ENCODE results near the gene GHRHR. TPM values are rescaled to one million over a fixed set of nuclear protein-coding genes. Genes with fewer than 3 reads are reported as not detected.

Gene GHRHR
- polyA plus RNA-seq (2013, experiment 1 of 2) = 1.7 TPM
- polyA plus RNA-seq (2013, experiment 2 of 2) = 2.4 TPM

GRCh38 chr7:30963842-30964241 lies at the start of gene GHRHR:
Gene GHRHR, plus strand, starts transcription at chr7:30963953. Its CDS starts 116 bp downstream, at chr7:30964069.
- H3K4me2 ChIP-seq (ENCODE audit: low read length) = no peak within 1 kb of the TSS
- H3K4me3 ChIP-seq (ENCODE audit: low read length) = no peak within 1 kb of the TSS
- no peak within 1 kb of the TSS for H3K56ac ChIP-seq (ENCODE audit: low read length)
- no peak within 1 kb of the TSS for H4K5ac ChIP-seq (ENCODE audit: low read length)
- no peak within 1 kb of the TSS for H3K23ac ChIP-seq (ENCODE audit: low read length)
- no CpG with 5 or more reads among the region's 11 CpGs for WGBS (ENCODE audit: extremely low coverage, insufficient coverage, low lambda C conversion rate)
- no peak within 1 kb of the TSS for H3K9ac ChIP-seq (ENCODE audit: low read length)
- H3K27me3 ChIP-seq (ENCODE audit: insufficient read depth, low read length, poor library complexity) = no peaks in the 10 kb centered on the region
- H3K36me3 ChIP-seq (ENCODE audit: control insufficient read depth, insufficient read depth, low read length) = no peaks in the 10 kb centered on the region
- no peaks in the 10 kb centered on the region for H3K79me2 ChIP-seq (ENCODE audit: control insufficient read depth, insufficient read depth, low read length)
- no peak within 1 kb of the TSS for H3K27ac ChIP-seq (ENCODE audit: low read depth, low read length)
- H2BK120ac ChIP-seq (ENCODE audit: low read depth, low read length) = no peak within 1 kb of the TSS
- H3K4ac ChIP-seq (ENCODE audit: low read depth, low read length) = no peak within 1 kb of the TSS
- no peak within 1 kb of the TSS for H2BK5ac ChIP-seq (ENCODE audit: low read length)
- H2BK15ac ChIP-seq (replicated peaks; ENCODE audit: low read depth) = no peak within 1 kb of the TSS
- H3K18ac ChIP-seq (ENCODE audit: low read length) = no peak within 1 kb of the TSS
- H2AK5ac ChIP-seq (ENCODE audit: low read length) = no peak within 1 kb of the TSS
- no peaks in the 10 kb centered on the region for H3K79me1 ChIP-seq (ENCODE audit: low read length)
- no peaks in the 10 kb centered on the region for H3K4me1 ChIP-seq (ENCODE audit: control insufficient read depth, low read depth, low read length)
- DNase-seq = no peak
- no peak within 1 kb of the TSS for H4K8ac ChIP-seq (ENCODE audit: low read depth, low read length)

DNA sequence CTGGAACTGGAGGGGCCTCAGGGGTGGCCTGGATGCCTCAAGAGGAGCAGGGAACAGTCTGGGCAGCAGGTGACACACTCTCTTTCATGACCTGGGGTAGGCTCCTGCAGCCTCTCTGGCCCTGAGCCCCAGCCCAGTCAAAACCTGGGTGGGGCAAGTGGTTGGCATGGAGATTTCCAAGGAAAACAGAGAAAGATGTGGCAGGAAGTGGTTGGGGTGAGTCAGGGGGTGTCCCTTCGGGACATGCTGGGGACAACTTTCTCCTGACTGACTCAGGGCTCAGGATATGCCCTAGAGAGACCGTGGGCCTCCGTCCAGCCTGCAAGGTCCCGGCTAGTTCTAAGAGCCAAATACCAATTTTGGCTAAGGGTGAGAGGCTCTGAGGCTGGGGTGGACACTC lies 49.2 kb upstream of the GHRHR start:
- no peak overlapping the region for H2BK5ac ChIP-seq (ENCODE audit: low read length)
- no peak overlapping the region for H3K4ac ChIP-seq (ENCODE audit: low read depth, low read length)
- H3K27ac ChIP-seq (ENCODE audit: low read depth, low read length) = no peak overlapping the region
- H3K4me1 ChIP-seq (ENCODE audit: control insufficient read depth, low read depth, low read length) = no peaks in the 10 kb centered on the region
- no CpG with 5 or more reads among the region's 4 CpGs for WGBS (ENCODE audit: extremely low coverage, insufficient coverage, low lambda C conversion rate)
- H4K8ac ChIP-seq (ENCODE audit: low read depth, low read length) = no peak overlapping the region
- no peak overlapping the region for H2BK15ac ChIP-seq (replicated peaks; ENCODE audit: low read depth)
- no peak overlapping the region for H3K23ac ChIP-seq (ENCODE audit: low read length)
- H3K36me3 ChIP-seq (ENCODE audit: control insufficient read depth, insufficient read depth, low read length) = no peaks in the 10 kb centered on the region
- no peak overlapping the region for H2BK120ac ChIP-seq (ENCODE audit: low read depth, low read length)
- no peak overlapping the region for H3K4me3 ChIP-seq (ENCODE audit: low read length)
- peak; percentile 58 for DNase-seq
- no peak overlapping the region for H3K4me2 ChIP-seq (ENCODE audit: low read length)
- no peaks in the 10 kb centered on the region for H3K79me2 ChIP-seq (ENCODE audit: control insufficient read depth, insufficient read depth, low read length)
- H4K5ac ChIP-seq (ENCODE audit: low read length) = no peak overlapping the region
- H2AK5ac ChIP-seq (ENCODE audit: low read length) = no peak overlapping the region
- no peak overlapping the region for H3K9ac ChIP-seq (ENCODE audit: low read length)
- H3K18ac ChIP-seq (ENCODE audit: low read length) = no peak overlapping the region
- no peak overlapping the region for H3K56ac ChIP-seq (ENCODE audit: low read length)
- no peaks in the 10 kb centered on the region for H3K79me1 ChIP-seq (ENCODE audit: low read length)
- no peaks in the 10 kb centered on the region for H3K27me3 ChIP-seq (ENCODE audit: insufficient read depth, low read length, poor library complexity)

DNA sequence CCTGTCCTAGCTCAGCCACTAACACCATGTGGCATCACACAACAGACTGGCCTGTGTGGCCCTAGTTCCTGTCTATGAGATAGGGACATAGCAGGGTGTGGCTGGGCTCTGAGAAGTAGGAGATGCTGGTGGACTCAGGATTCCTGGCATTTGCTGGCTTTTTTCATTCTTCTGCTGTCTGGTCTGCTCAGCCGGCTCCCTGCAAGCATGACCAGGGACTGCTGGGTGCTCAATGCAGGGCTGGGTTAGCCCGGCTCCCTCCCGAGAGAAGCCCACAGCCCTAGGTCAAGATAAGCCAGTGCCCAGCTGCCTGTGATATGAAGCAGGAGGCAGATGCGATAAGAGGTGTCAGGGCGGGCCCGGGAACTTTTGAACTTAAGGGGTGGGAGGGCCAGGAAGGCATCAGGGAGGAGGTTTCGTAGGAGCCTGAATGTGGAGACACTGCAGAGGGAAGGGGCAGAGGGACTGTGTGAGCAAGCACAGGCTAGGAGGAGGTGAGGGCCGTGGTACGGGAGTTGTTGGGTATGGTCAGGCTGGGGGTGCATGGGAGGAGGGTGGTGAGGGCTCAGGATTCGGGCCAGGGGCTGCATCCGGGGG lies 48.6 kb upstream of the GHRHR start:
- Histone ChIP-seq H2BK15ac (replicated peaks; ENCODE audit: low read depth) (no peak overlapping the region), H3K36me3 (ENCODE audit: control insufficient read depth, insufficient read depth, low read length) (no peaks in the 10 kb centered on the region), H3K23ac (ENCODE audit: low read length) (no peak overlapping the region), H3K9ac (ENCODE audit: low read length) (no peak overlapping the region), H4K8ac (ENCODE audit: low read depth, low read length) (no peak overlapping the region), H3K27me3 (ENCODE audit: insufficient read depth, low read length, poor library complexity) (no peaks in the 10 kb centered on the region), H2AK5ac (ENCODE audit: low read length) (no peak overlapping the region), H3K4me3 (ENCODE audit: low read length) (no peak overlapping the region), H3K4me2 (ENCODE audit: low read length) (no peak overlapping the region), H2BK120ac (ENCODE audit: low read depth, low read length) (no peak overlapping the region), H3K18ac (ENCODE audit: low read length) (no peak overlapping the region), H2BK5ac (ENCODE audit: low read length) (no peak overlapping the region), H3K27ac (ENCODE audit: low read depth, low read length) (no peak overlapping the region), H3K79me2 (ENCODE audit: control insufficient read depth, insufficient read depth, low read length) (no peaks in the 10 kb centered on the region), H3K56ac (ENCODE audit: low read length) (no peak overlapping the region), H3K4me1 (ENCODE audit: control insufficient read depth, low read depth, low read length) (no peaks in the 10 kb centered on the region), H3K79me1 (ENCODE audit: low read length) (no peaks in the 10 kb centered on the region), H4K5ac (ENCODE audit: low read length) (no peak overlapping the region), H3K4ac (ENCODE audit: low read depth, low read length) (no peak overlapping the region)
- peak; percentile 73 for DNase-seq
- no CpG with 5 or more reads among the region's 11 CpGs for WGBS (ENCODE audit: extremely low coverage, insufficient coverage, low lambda C conversion rate)

GRCh38 chr7:30915751-30916150 lies 48.0 kb upstream of the GHRHR start:
- no peak overlapping the region for H2BK120ac ChIP-seq (ENCODE audit: low read depth, low read length)
- WGBS (ENCODE audit: extremely low coverage, insufficient coverage, low lambda C conversion rate) = no CpG with 5 or more reads among the region's 6 CpGs
- no peak overlapping the region for H3K23ac ChIP-seq (ENCODE audit: low read length)
- H3K18ac ChIP-seq (ENCODE audit: low read length) = no peak overlapping the region
- H2BK15ac ChIP-seq (replicated peaks; ENCODE audit: low read depth) = no peak overlapping the region
- no peaks in the 10 kb centered on the region for H3K36me3 ChIP-seq (ENCODE audit: control insufficient read depth, insufficient read depth, low read length)
- no peak overlapping the region for H4K5ac ChIP-seq (ENCODE audit: low read length)
- no peak overlapping the region for H3K4me2 ChIP-seq (ENCODE audit: low read length)
- H3K79me1 ChIP-seq (ENCODE audit: low read length) = no peaks in the 10 kb centered on the region
- H3K9ac ChIP-seq (ENCODE audit: low read length) = no peak overlapping the region
- no peak overlapping the region for H3K4ac ChIP-seq (ENCODE audit: low read depth, low read length)
- no peak for DNase-seq
- H3K4me1 ChIP-seq (ENCODE audit: control insufficient read depth, low read depth, low read length) = no peaks in the 10 kb centered on the region
- H2AK5ac ChIP-seq (ENCODE audit: low read length) = peak overlapping the region; percentile 18
- H3K4me3 ChIP-seq (ENCODE audit: low read length) = no peak overlapping the region
- no peak overlapping the region for H3K56ac ChIP-seq (ENCODE audit: low read length)
- no peak overlapping the region for H4K8ac ChIP-seq (ENCODE audit: low read depth, low read length)
- H2BK5ac ChIP-seq (ENCODE audit: low read length) = no peak overlapping the region
- no peaks in the 10 kb centered on the region for H3K79me2 ChIP-seq (ENCODE audit: control insufficient read depth, insufficient read depth, low read length)
- no peaks in the 10 kb centered on the region for H3K27me3 ChIP-seq (ENCODE audit: insufficient read depth, low read length, poor library complexity)
- no peak overlapping the region for H3K27ac ChIP-seq (ENCODE audit: low read depth, low read length)

DNA sequence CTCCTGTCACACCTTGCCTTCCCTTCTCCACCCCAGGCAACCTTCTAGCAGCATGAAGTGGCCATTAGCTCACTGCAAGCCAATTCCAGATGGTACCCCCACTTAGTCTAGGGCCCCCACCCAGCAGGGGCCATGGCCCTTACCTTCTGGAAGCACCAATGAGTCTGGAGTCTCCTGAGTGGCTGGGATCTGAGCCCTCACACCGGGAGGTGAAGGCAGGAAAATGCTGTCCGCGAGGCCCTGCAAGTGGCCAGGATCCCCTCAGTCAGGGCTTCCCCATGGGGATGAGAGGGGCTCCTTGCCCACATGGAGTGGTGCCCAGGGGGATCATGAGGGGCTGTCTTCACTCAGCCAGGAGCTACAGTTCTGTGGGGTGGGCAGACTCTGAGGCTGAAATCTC lies 47.5 kb upstream of the GHRHR start:
- Histone ChIP-seq H2AK5ac (ENCODE audit: low read length) (peak overlapping the region; percentile 18), H3K18ac (ENCODE audit: low read length) (no peak overlapping the region), H3K4me1 (ENCODE audit: control insufficient read depth, low read depth, low read length) (no peaks in the 10 kb centered on the region), H3K9ac (ENCODE audit: low read length) (no peak overlapping the region), H2BK15ac (replicated peaks; ENCODE audit: low read depth) (no peak overlapping the region), H2BK120ac (ENCODE audit: low read depth, low read length) (no peak overlapping the region), H3K56ac (ENCODE audit: low read length) (no peak overlapping the region), H3K4me3 (ENCODE audit: low read length) (no peak overlapping the region), H3K27me3 (ENCODE audit: insufficient read depth, low read length, poor library complexity) (no peaks in the 10 kb centered on the region), H3K4me2 (ENCODE audit: low read length) (no peak overlapping the region), H3K27ac (ENCODE audit: low read depth, low read length) (no peak overlapping the region), H3K79me2 (ENCODE audit: control insufficient read depth, insufficient read depth, low read length) (no peaks in the 10 kb centered on the region), H3K4ac (ENCODE audit: low read depth, low read length) (no peak overlapping the region), H3K79me1 (ENCODE audit: low read length) (no peaks in the 10 kb centered on the region), H4K5ac (ENCODE audit: low read length) (no peak overlapping the region), H4K8ac (ENCODE audit: low read depth, low read length) (no peak overlapping the region), H3K23ac (ENCODE audit: low read length) (no peak overlapping the region), H3K36me3 (ENCODE audit: control insufficient read depth, insufficient read depth, low read length) (no peaks in the 10 kb centered on the region), H2BK5ac (ENCODE audit: low read length) (no peak overlapping the region)
- no peak for DNase-seq
- no CpG with 5 or more reads among the region's 3 CpGs for WGBS (ENCODE audit: extremely low coverage, insufficient coverage, low lambda C conversion rate)

GRCh38 chr7:30916767-30917166 lies 47.0 kb upstream of the GHRHR start:
- Histone ChIP-seq H3K36me3 (ENCODE audit: control insufficient read depth, insufficient read depth, low read length) (no peaks in the 10 kb centered on the region), H4K5ac (ENCODE audit: low read length) (no peak overlapping the region), H3K4me1 (ENCODE audit: control insufficient read depth, low read depth, low read length) (no peaks in the 10 kb centered on the region), H2AK5ac (ENCODE audit: low read length) (no peak overlapping the region), H3K27ac (ENCODE audit: low read depth, low read length) (no peak overlapping the region), H2BK120ac (ENCODE audit: low read depth, low read length) (no peak overlapping the region), H4K8ac (ENCODE audit: low read depth, low read length) (no peak overlapping the region), H3K4me2 (ENCODE audit: low read length) (no peak overlapping the region), H3K79me1 (ENCODE audit: low read length) (no peaks in the 10 kb centered on the region), H2BK5ac (ENCODE audit: low read length) (no peak overlapping the region), H3K79me2 (ENCODE audit: control insufficient read depth, insufficient read depth, low read length) (no peaks in the 10 kb centered on the region), H3K18ac (ENCODE audit: low read length) (no peak overlapping the region), H3K23ac (ENCODE audit: low read length) (no peak overlapping the region), H3K4me3 (ENCODE audit: low read length) (no peak overlapping the region), H3K56ac (ENCODE audit: low read length) (no peak overlapping the region), H3K4ac (ENCODE audit: low read depth, low read length) (no peak overlapping the region), H3K27me3 (ENCODE audit: insufficient read depth, low read length, poor library complexity) (no peaks in the 10 kb centered on the region), H3K9ac (ENCODE audit: low read length) (no peak overlapping the region), H2BK15ac (replicated peaks; ENCODE audit: low read depth) (no peak overlapping the region)
- no CpG with 5 or more reads among the region's 7 CpGs for WGBS (ENCODE audit: extremely low coverage, insufficient coverage, low lambda C conversion rate)
- DNase-seq = no peak

All from mesendoderm (in vitro differentiated cells).